Measurements from ENCODE around the gene SLC25A18.
A peak's percentile ranks its signal among the peaks of the same experiment; 100 is the strongest.

Gene SLC25A18

GRCh38 chr22:17576470-17576869 is 13.2 kb downstream of the SLC25A18 start:
- peak overlapping the region; percentile 57 for H3K9ac ChIP-seq (ENCODE audit: insufficient read length)
- TF ChIP-seq EZH2 (IDR thresholded peaks at IDR 0.05) (no peak), FOXP2 (optimal IDR thresholded peaks at IDR 0.05; ENCODE audit: control extremely low read depth, extremely low read length, insufficient read depth) (peak; percentile 47), POLR2AphosphoS5 (IDR thresholded peaks at IDR 0.05; ENCODE audit: borderline replicate concordance, low read depth, low read length) (peak; percentile 50; the same call in 1 of the 2 replicates)
- H3K27ac ChIP-seq = peak overlapping the region; percentile 97
- peak overlapping the region; percentile 8 for H3K4me3 ChIP-seq
- DNase-seq (ENCODE audit: low read depth, low spot score) = peak; percentile 86
- H3K36me3 ChIP-seq (ENCODE audit: insufficient read depth, low read length) = no peaks in the 10 kb centered on the region
- no peaks in the 10 kb centered on the region for H3K9me3 ChIP-seq (ENCODE audit: low read depth, low read length)

- Histone ChIP-seq H3K9me3 (ENCODE audit: low read depth, low read length) (no peaks in the 10 kb centered on the region), H3K4me3 (no peak overlapping the region), H3K9ac (ENCODE audit: insufficient read length) (no peak overlapping the region), H3K36me3 (ENCODE audit: insufficient read depth, low read length) (no peaks in the 10 kb centered on the region), H3K27ac (peak overlapping the region; percentile 21; the same call in 1 of the 2 replicates)
- TF ChIP-seq FOXP2 (optimal IDR thresholded peaks at IDR 0.05; ENCODE audit: control extremely low read depth, extremely low read length, insufficient read depth) (no peak), EZH2 (IDR thresholded peaks at IDR 0.05) (no peak), POLR2AphosphoS5 (IDR thresholded peaks at IDR 0.05; ENCODE audit: borderline replicate concordance, low read depth, low read length) (no peak)
- DNase-seq (ENCODE audit: low read depth, low spot score) = peak; percentile 73
These were observed 14.9 kb downstream of the SLC25A18 start for GRCh38 chr22:17578136-17578754.

- H3K4me3 ChIP-seq = no peak overlapping the region
- H3K9ac ChIP-seq (ENCODE audit: insufficient read length) = no peak overlapping the region
- DNase-seq (ENCODE audit: low read depth, low spot score) = no peak
- no peaks in the 10 kb centered on the region for H3K9me3 ChIP-seq (ENCODE audit: low read depth, low read length)
- H3K36me3 ChIP-seq (ENCODE audit: insufficient read depth, low read length) = no peaks in the 10 kb centered on the region
- TF ChIP-seq POLR2AphosphoS5 (IDR thresholded peaks at IDR 0.05; ENCODE audit: borderline replicate concordance, low read depth, low read length) (no peak), EZH2 (IDR thresholded peaks at IDR 0.05) (no peak), FOXP2 (optimal IDR thresholded peaks at IDR 0.05; ENCODE audit: control extremely low read depth, extremely low read length, insufficient read depth) (no peak)
- no peak overlapping the region for H3K27ac ChIP-seq
These were observed 16.3 kb downstream of the SLC25A18 start for GRCh38 chr22:17579535-17579981.

- Histone ChIP-seq H3K36me3 (ENCODE audit: insufficient read depth, low read length) (no peaks in the 10 kb centered on the region), H3K9me3 (ENCODE audit: low read depth, low read length) (no peaks in the 10 kb centered on the region), H3K9ac (ENCODE audit: insufficient read length) (no peak overlapping the region), H3K4me3 (no peak overlapping the region), H3K27ac (no peak overlapping the region)
- no peak for DNase-seq (ENCODE audit: low read depth, low spot score)
- TF ChIP-seq EZH2 (IDR thresholded peaks at IDR 0.05) (no peak), POLR2AphosphoS5 (IDR thresholded peaks at IDR 0.05; ENCODE audit: borderline replicate concordance, low read depth, low read length) (no peak), FOXP2 (optimal IDR thresholded peaks at IDR 0.05; ENCODE audit: control extremely low read depth, extremely low read length, insufficient read depth) (no peak)
These were observed 17.2 kb downstream of the SLC25A18 start for GRCh38 chr22:17580441-17581031.

- TF ChIP-seq POLR2AphosphoS5 (IDR thresholded peaks at IDR 0.05; ENCODE audit: borderline replicate concordance, low read depth, low read length) = no peak
- TF ChIP-seq FOXP2 (optimal IDR thresholded peaks at IDR 0.05; ENCODE audit: control extremely low read depth, extremely low read length, insufficient read depth) = no peak
- TF ChIP-seq EZH2 (IDR thresholded peaks at IDR 0.05) = no peak
- Histone ChIP-seq H3K36me3 (ENCODE audit: insufficient read depth, low read length) (no peaks in the 10 kb centered on the region), H3K9ac (ENCODE audit: insufficient read length) (no peak overlapping the region), H3K27ac (no peak overlapping the region), H3K9me3 (ENCODE audit: low read depth, low read length) (no peaks in the 10 kb centered on the region), H3K4me3 (no peak overlapping the region)
- no peak for DNase-seq (ENCODE audit: low read depth, low spot score)
These were observed 17.8 kb downstream of the SLC25A18 start for GRCh38 chr22:17581056-17581455.

- DNase-seq (ENCODE audit: low read depth, low spot score) = no peak
- Histone ChIP-seq H3K27ac (no peak overlapping the region), H3K9ac (ENCODE audit: insufficient read length) (no peak overlapping the region), H3K36me3 (ENCODE audit: insufficient read depth, low read length) (no peaks in the 10 kb centered on the region), H3K4me3 (no peak overlapping the region), H3K9me3 (ENCODE audit: low read depth, low read length) (no peaks in the 10 kb centered on the region)
- TF ChIP-seq POLR2AphosphoS5 (IDR thresholded peaks at IDR 0.05; ENCODE audit: borderline replicate concordance, low read depth, low read length) = no peak
- no peak for TF ChIP-seq EZH2 (IDR thresholded peaks at IDR 0.05)
- TF ChIP-seq FOXP2 (optimal IDR thresholded peaks at IDR 0.05; ENCODE audit: control extremely low read depth, extremely low read length, insufficient read depth) = no peak
These were observed 18.3 kb downstream of the SLC25A18 start for GRCh38 chr22:17581631-17582030.

GRCh38 chr22:17583151-17583550 is 19.9 kb downstream of the SLC25A18 start:
- no peak overlapping the region for H3K27ac ChIP-seq
- H3K9me3 ChIP-seq (ENCODE audit: low read depth, low read length) = no peaks in the 10 kb centered on the region
- no peak overlapping the region for H3K4me3 ChIP-seq
- DNase-seq (ENCODE audit: low read depth, low spot score) = no peak
- H3K36me3 ChIP-seq (ENCODE audit: insufficient read depth, low read length) = no peaks in the 10 kb centered on the region
- no peak for TF ChIP-seq POLR2AphosphoS5 (IDR thresholded peaks at IDR 0.05; ENCODE audit: borderline replicate concordance, low read depth, low read length)
- no peak for TF ChIP-seq EZH2 (IDR thresholded peaks at IDR 0.05)
- TF ChIP-seq FOXP2 (optimal IDR thresholded peaks at IDR 0.05; ENCODE audit: control extremely low read depth, extremely low read length, insufficient read depth) = no peak
- no peak overlapping the region for H3K9ac ChIP-seq (ENCODE audit: insufficient read length)

GRCh38 chr22:17586831-17587440 is 23.6 kb downstream of the SLC25A18 start:
- Histone ChIP-seq H3K27ac (no peak overlapping the region), H3K4me3 (no peak overlapping the region), H3K9me3 (ENCODE audit: low read depth, low read length) (no peaks in the 10 kb centered on the region), H3K9ac (ENCODE audit: insufficient read length) (no peak overlapping the region), H3K36me3 (ENCODE audit: insufficient read depth, low read length) (peaks cover 11% of the 10 kb centered on the region; the same call in 1 of the 2 replicates)
- DNase-seq (ENCODE audit: low read depth, low spot score) = no peak
- TF ChIP-seq FOXP2 (optimal IDR thresholded peaks at IDR 0.05; ENCODE audit: control extremely low read depth, extremely low read length, insufficient read depth) (no peak), EZH2 (IDR thresholded peaks at IDR 0.05) (no peak), POLR2AphosphoS5 (IDR thresholded peaks at IDR 0.05; ENCODE audit: borderline replicate concordance, low read depth, low read length) (no peak)
